K562 (cell line): ENCODE measurements around the gene FASN. TPM values are rescaled to one million over a fixed set of nuclear protein-coding genes. Genes with fewer than 3 reads are reported as not detected.

Source experiments
- ELF1 ChIP-seq: fragments of 200-800 bp; sonication (Bioruptor generic); IDR thresholded peaks from 2 replicates; pipeline ENCODE4 v1.6.1; 2016; ENCODE audit warnings: missing genetic modification characterization, missing compliant biosample characterization
- GATAD2A ChIP-seq: fragments of 450-650 bp; IDR thresholded peaks from 2 replicates; pipeline ENCODE4 v1.6.1; 2017
- HDGF ChIP-seq: fragments of 450-650 bp; IDR thresholded peaks from 2 replicates; pipeline ENCODE4 v1.6.1; 2016
- SMARCC2 ChIP-seq: fragments of 450-650 bp; IDR thresholded peaks from 2 replicates; pipeline ENCODE4 v1.6.1; 2017; ENCODE audit warnings: antibody characterized with exemption, moderate library complexity, mild to moderate bottlenecking, low read depth
- SP1 ChIP-seq: sonication (generic); formaldehyde crosslinking; IDR thresholded peaks from 2 replicates; pipeline ENCODE4 v1.8.1; 2022; ENCODE audit warnings: mild to moderate bottlenecking, missing genetic modification reagents
- WHSC1 ChIP-seq: IDR thresholded peaks from one replicate; pipeline ENCODE4 v1.6.1; 2012; ENCODE audit warnings: low read length, control low read depth, inconsistent platforms
- ZNF146 ChIP-seq: IDR thresholded peaks from one replicate; pipeline ENCODE4 v1.6.1; 2018; ENCODE audit warnings: missing compliant biosample characterization; ENCODE audit not compliant: unreplicated experiment
- ZNF830 ChIP-seq: fragments of 250-450 bp; sonication (Bioruptor Pico); IDR thresholded peaks from 2 replicates; pipeline ENCODE4 v1.5.0; 2021; ENCODE audit warnings: mild to moderate bottlenecking
- polyA plus RNA-seq, 8 experiments: library from polyadenylated mRNA; depleted of rRNA in 4 of 8; stranded (reverse) in 5 of 8; unstranded in 3 of 8; fragments of >200 nt; fragmentation: Nextera tagmentation in 2 of 8; fragmentation: Illumina TruSeq in 1 of 8; extraction: Ambion mirVana in 2 of 8; extraction: Trizol in 1 of 8; gene quantifications; 2 replicates each; pipeline versions ENCODE4 v1.2.1 to v1.2.3, GENCODE V29; 2011 to 2014; ENCODE audit warnings: inconsistent platforms in 1 of 8, missing spikeins in 1 of 8
- total RNA-seq, 7 experiments: library from RNA; depleted of rRNA in 6 of 7; stranded (reverse); fragments of >200 nt in 6 of 7; fragmentation: Illumina TruSeq in 2 of 7; extraction: Trizol in 2 of 7; gene quantifications; 2 replicates each; pipeline versions ENCODE4 v1.2.1 to v1.2.3, GENCODE V29; 2011 to 2021; ENCODE audit warnings: low replicate concordance in 1 of 7
- TF ChIP-seq, protein P1 (sequence below): fragments of 250-450 bp; sonication (Bioruptor Pico); IDR thresholded peaks from 2 replicates; pipeline ENCODE4 v1.4.0; 2020; ENCODE audit warnings: mild to moderate bottlenecking, moderate library complexity
- TF ChIP-seq, protein P2 (sequence below): fragments of 450-650 bp; IDR thresholded peaks from 2 replicates; pipeline ENCODE4 v1.6.1; 2018; ENCODE audit not compliant: partially characterized antibody
- TF ChIP-seq, protein P3 (sequence below): sonication (generic); formaldehyde crosslinking; IDR thresholded peaks from 2 replicates; pipeline ENCODE4 v1.8.0; 2022; ENCODE audit warnings: mild to moderate bottlenecking, missing genetic modification reagents
- TF ChIP-seq, protein P4 (sequence below): conservative IDR thresholded peaks from 2 replicates; pipeline ENCODE4 v1.6.1; 2011; ENCODE audit warnings: low read depth, mild to moderate bottlenecking, low read length; ENCODE audit not compliant: control insufficient read depth
- TF ChIP-seq, protein P5 (sequence below): sonication (generic); formaldehyde crosslinking; IDR thresholded peaks from 2 replicates; pipeline ENCODE4 v1.8.0; 2022; ENCODE audit warnings: mild to moderate bottlenecking, missing genetic modification reagents
- TF ChIP-seq, protein P6 (sequence below): fragments of 250-450 bp; sonication (Bioruptor Pico); IDR thresholded peaks from 2 replicates; pipeline ENCODE4 v1.5.0; 2021

The FASN gene
- total and polyA plus RNA-seq, 9 of the 15 experiments (the other 6 are each of a cell fraction or from before 2014, with no cell fraction given) = 0.15 to 663 (median 49.9) TPM

DNA sequence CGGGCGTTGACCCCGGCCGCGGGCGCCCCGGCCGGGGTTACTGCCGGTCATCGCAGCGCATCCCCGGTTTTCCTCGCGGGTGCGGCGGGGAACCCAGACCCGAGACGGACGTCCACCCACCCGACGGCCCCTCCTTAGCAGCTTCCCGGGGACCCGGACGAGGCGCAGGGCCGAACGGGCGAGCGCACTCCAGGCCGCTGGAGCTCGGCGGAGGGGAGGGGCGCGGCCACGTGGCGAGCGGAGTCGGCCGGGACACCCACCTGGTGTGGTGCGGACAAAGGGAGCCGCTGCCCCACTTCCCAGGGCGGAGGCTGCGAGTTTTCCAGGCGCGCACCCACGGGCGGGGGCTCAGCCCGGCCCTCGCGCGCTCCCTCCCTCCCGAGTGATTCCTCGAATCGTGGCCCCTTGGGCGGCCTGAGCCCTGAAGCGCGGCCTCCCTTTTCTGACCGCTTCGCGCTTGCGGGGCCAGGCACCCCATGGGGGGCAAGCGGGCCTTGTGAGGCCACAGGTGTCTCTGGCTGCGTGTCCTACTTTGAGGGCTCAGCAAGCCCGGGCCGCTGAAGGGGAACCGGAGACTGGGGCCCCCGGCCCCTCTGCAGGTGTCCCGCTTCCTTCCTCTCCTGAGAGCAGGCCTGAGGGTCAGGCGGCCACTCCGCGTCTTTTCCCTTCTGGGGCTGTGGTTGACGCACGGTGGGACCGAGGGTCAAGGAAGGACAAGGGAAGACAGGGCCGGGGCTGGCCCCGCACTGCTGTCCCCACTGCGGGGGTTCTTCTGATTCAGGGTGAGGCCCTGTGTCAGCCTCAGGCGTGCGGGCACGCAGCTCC is 1.1 kb upstream of the FASN start (continued):
- TF ChIP-seq, protein P1, sequence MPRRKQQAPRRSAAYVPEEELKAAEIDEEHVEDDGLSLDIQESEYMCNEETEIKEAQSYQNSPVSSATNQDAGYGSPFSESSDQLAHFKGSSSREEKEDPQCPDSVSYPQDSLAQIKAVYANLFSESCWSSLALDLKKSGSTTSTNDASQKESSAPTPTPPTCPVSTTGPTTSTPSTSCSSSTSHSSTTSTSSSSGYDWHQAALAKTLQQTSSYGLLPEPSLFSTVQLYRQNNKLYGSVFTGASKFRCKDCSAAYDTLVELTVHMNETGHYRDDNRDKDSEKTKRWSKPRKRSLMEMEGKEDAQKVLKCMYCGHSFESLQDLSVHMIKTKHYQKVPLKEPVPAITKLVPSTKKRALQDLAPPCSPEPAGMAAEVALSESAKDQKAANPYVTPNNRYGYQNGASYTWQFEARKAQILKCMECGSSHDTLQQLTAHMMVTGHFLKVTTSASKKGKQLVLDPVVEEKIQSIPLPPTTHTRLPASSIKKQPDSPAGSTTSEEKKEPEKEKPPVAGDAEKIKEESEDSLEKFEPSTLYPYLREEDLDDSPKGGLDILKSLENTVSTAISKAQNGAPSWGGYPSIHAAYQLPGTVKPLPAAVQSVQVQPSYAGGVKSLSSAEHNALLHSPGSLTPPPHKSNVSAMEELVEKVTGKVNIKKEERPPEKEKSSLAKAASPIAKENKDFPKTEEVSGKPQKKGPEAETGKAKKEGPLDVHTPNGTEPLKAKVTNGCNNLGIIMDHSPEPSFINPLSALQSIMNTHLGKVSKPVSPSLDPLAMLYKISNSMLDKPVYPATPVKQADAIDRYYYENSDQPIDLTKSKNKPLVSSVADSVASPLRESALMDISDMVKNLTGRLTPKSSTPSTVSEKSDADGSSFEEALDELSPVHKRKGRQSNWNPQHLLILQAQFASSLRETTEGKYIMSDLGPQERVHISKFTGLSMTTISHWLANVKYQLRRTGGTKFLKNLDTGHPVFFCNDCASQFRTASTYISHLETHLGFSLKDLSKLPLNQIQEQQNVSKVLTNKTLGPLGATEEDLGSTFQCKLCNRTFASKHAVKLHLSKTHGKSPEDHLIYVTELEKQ (CRISPR knock-in tag) = no peak
- peak; percentile 73 for TF ChIP-seq SP1 (CRISPR knock-in tag)
- TF ChIP-seq, protein P2, sequence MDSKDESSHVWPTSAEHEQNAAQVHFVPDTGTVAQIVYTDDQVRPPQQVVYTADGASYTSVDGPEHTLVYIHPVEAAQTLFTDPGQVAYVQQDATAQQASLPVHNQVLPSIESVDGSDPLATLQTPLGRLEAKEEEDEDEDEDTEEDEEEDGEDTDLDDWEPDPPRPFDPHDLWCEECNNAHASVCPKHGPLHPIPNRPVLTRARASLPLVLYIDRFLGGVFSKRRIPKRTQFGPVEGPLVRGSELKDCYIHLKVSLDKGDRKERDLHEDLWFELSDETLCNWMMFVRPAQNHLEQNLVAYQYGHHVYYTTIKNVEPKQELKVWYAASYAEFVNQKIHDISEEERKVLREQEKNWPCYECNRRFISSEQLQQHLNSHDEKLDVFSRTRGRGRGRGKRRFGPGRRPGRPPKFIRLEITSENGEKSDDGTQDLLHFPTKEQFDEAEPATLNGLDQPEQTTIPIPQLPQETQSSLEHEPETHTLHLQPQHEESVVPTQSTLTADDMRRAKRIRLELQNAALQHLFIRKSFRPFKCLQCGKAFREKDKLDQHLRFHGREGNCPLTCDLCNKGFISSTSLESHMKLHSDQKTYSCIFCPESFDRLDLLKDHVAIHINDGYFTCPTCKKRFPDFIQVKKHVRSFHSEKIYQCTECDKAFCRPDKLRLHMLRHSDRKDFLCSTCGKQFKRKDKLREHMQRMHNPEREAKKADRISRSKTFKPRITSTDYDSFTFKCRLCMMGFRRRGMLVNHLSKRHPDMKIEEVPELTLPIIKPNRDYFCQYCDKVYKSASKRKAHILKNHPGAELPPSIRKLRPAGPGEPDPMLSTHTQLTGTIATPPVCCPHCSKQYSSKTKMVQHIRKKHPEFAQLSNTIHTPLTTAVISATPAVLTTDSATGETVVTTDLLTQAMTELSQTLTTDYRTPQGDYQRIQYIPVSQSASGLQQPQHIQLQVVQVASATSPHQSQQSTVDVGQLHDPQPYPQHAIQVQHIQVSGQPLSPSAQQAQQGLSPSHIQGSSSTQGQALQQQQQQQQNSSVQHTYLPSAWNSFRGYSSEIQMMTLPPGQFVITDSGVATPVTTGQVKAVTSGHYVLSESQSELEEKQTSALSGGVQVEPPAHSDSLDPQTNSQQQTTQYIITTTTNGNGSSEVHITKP = peak; percentile 25
- TF ChIP-seq, protein P3, sequence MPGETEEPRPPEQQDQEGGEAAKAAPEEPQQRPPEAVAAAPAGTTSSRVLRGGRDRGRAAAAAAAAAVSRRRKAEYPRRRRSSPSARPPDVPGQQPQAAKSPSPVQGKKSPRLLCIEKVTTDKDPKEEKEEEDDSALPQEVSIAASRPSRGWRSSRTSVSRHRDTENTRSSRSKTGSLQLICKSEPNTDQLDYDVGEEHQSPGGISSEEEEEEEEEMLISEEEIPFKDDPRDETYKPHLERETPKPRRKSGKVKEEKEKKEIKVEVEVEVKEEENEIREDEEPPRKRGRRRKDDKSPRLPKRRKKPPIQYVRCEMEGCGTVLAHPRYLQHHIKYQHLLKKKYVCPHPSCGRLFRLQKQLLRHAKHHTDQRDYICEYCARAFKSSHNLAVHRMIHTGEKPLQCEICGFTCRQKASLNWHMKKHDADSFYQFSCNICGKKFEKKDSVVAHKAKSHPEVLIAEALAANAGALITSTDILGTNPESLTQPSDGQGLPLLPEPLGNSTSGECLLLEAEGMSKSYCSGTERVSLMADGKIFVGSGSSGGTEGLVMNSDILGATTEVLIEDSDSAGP (CRISPR knock-in tag) = no peak
- TF ChIP-seq HDGF = no peak
- TF ChIP-seq, protein P4, sequence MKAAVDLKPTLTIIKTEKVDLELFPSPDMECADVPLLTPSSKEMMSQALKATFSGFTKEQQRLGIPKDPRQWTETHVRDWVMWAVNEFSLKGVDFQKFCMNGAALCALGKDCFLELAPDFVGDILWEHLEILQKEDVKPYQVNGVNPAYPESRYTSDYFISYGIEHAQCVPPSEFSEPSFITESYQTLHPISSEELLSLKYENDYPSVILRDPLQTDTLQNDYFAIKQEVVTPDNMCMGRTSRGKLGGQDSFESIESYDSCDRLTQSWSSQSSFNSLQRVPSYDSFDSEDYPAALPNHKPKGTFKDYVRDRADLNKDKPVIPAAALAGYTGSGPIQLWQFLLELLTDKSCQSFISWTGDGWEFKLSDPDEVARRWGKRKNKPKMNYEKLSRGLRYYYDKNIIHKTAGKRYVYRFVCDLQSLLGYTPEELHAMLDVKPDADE = no peak
- no peak for TF ChIP-seq WHSC1
- TF ChIP-seq ELF1 (tag) = no peak
- TF ChIP-seq, protein P5, sequence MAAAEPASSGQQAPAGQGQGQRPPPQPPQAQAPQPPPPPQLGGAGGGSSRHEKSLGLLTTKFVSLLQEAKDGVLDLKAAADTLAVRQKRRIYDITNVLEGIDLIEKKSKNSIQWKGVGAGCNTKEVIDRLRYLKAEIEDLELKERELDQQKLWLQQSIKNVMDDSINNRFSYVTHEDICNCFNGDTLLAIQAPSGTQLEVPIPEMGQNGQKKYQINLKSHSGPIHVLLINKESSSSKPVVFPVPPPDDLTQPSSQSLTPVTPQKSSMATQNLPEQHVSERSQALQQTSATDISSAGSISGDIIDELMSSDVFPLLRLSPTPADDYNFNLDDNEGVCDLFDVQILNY = no peak
- no peak for TF ChIP-seq SMARCC2
- TF ChIP-seq ZNF830 (CRISPR knock-in tag) = no peak
- peak; percentile 5 for TF ChIP-seq ZNF146 (CRISPR knock-in tag)
- TF ChIP-seq GATAD2A = peak; percentile 50; the same call in 1 of the 2 replicates
- TF ChIP-seq, protein P6, sequence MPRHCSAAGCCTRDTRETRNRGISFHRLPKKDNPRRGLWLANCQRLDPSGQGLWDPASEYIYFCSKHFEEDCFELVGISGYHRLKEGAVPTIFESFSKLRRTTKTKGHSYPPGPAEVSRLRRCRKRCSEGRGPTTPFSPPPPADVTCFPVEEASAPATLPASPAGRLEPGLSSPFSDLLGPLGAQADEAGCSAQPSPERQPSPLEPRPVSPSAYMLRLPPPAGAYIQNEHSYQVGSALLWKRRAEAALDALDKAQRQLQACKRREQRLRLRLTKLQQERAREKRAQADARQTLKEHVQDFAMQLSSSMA = no peak
